ENCODE results near the gene SIPA1L3. TPM values are rescaled to one million over a fixed set of nuclear protein-coding genes. Genes with fewer than 3 reads are reported as not detected.

SIPA1L3 gene
- total RNA-seq, 1 experiment from 2014 or later, result 19.9 TPM

DNA sequence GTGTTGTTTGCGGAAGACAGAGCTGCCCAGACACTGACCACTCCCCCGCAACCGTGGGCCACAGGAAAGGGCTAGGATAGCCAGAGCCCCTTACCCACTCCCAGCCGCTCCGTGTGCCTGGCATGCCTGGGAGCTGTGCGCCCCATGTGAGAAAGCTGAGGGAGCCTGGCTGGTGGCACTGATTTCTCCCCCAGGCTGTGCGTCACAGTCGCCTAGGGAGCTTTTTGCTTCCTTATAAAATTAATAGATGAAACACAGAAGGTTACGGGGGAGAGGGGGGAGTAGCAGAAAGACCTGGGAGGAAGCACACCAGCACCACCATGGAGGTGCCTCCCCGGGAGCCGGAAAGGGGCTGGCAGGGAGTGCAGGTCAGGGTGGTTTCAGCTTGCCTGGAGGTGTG, 292.3 kb downstream of the SIPA1L3 start:
- Histone ChIP-seq H3K9me3 (ENCODE audit: low read depth, low read length, poor library complexity, severe bottlenecking) (no peaks in the 10 kb centered on the region), H3K4me3 (ENCODE audit: low read depth, low read length, poor library complexity, severe bottlenecking) (no peak overlapping the region), H3K27ac (ENCODE audit: low read depth, low read length, poor library complexity, severe bottlenecking) (no peak overlapping the region), H3K36me3 (ENCODE audit: insufficient read depth, low read length, poor library complexity, severe bottlenecking) (no peaks in the 10 kb centered on the region), H3K27me3 (replicated peaks; ENCODE audit: insufficient read depth, low read depth, low read length, poor library complexity) (no peaks in the 10 kb centered on the region), H3K4me1 (ENCODE audit: insufficient read depth, low read length, poor library complexity, severe bottlenecking) (no peaks in the 10 kb centered on the region)
- BruUV-seq (replicated peaks), result no TSS peak
- intact Hi-C loops (cut with micrococcal nuclease; ENCODE audit: unreplicated experiment), result no loop called here
- CTCF ChIA-PET, result no interaction called here
- TF ChIP-seq, protein P1, sequence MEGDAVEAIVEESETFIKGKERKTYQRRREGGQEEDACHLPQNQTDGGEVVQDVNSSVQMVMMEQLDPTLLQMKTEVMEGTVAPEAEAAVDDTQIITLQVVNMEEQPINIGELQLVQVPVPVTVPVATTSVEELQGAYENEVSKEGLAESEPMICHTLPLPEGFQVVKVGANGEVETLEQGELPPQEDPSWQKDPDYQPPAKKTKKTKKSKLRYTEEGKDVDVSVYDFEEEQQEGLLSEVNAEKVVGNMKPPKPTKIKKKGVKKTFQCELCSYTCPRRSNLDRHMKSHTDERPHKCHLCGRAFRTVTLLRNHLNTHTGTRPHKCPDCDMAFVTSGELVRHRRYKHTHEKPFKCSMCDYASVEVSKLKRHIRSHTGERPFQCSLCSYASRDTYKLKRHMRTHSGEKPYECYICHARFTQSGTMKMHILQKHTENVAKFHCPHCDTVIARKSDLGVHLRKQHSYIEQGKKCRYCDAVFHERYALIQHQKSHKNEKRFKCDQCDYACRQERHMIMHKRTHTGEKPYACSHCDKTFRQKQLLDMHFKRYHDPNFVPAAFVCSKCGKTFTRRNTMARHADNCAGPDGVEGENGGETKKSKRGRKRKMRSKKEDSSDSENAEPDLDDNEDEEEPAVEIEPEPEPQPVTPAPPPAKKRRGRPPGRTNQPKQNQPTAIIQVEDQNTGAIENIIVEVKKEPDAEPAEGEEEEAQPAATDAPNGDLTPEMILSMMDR (conservative IDR thresholded peaks at IDR 0.05; ENCODE audit: low read depth, low read length), result no peak
- no peak for TF ChIP-seq EZH2 (IDR thresholded peaks at IDR 0.05; ENCODE audit: borderline replicate concordance, low read depth, low read length, poor library complexity, severe bottlenecking)
- POLR2A ChIA-PET (ENCODE audit: low non-redundant PET), result no interaction called here
- DNase-seq (ENCODE audit: low spot score), result no peak

DNA sequence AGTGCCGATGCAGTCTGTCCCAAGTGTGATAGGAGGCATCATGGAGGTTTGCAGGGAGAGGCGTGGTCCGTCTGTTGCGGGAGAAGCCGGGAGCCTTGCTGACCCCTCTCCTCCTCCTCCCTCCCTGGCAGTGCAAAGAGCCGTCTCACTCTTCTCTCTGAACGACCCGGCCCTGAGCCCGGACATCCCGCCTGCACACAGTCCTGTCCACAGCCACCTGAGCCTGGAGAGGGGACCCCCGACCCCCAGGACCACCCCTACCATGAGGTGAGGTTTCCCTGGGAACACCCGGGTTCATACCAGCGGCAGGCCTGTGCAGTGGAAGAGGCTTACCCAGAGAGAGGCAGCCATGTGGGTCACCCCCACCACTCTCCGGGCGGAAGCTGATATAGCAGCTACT, 294.7 kb downstream of the SIPA1L3 start:
- POLR2A ChIA-PET (ENCODE audit: low non-redundant PET), result no interaction called here
- intact Hi-C loops (cut with micrococcal nuclease; ENCODE audit: unreplicated experiment), result no loop called here
- TF ChIP-seq, protein P1 (conservative IDR thresholded peaks at IDR 0.05; ENCODE audit: low read depth, low read length), result no peak
- TF ChIP-seq EZH2 (IDR thresholded peaks at IDR 0.05; ENCODE audit: borderline replicate concordance, low read depth, low read length, poor library complexity, severe bottlenecking), result no peak
- no TSS peak for BruUV-seq (replicated peaks)
- Histone ChIP-seq H3K27me3 (replicated peaks; ENCODE audit: insufficient read depth, low read depth, low read length, poor library complexity) (no peaks in the 10 kb centered on the region), H3K4me3 (ENCODE audit: low read depth, low read length, poor library complexity, severe bottlenecking) (no peak overlapping the region), H3K27ac (ENCODE audit: low read depth, low read length, poor library complexity, severe bottlenecking) (no peak overlapping the region), H3K36me3 (ENCODE audit: insufficient read depth, low read length, poor library complexity, severe bottlenecking) (no peaks in the 10 kb centered on the region), H3K9me3 (ENCODE audit: low read depth, low read length, poor library complexity, severe bottlenecking) (no peaks in the 10 kb centered on the region), H3K4me1 (ENCODE audit: insufficient read depth, low read length, poor library complexity, severe bottlenecking) (no peaks in the 10 kb centered on the region)
- CTCF ChIA-PET, result no interaction called here
- no peak for DNase-seq (ENCODE audit: low spot score)

DNA sequence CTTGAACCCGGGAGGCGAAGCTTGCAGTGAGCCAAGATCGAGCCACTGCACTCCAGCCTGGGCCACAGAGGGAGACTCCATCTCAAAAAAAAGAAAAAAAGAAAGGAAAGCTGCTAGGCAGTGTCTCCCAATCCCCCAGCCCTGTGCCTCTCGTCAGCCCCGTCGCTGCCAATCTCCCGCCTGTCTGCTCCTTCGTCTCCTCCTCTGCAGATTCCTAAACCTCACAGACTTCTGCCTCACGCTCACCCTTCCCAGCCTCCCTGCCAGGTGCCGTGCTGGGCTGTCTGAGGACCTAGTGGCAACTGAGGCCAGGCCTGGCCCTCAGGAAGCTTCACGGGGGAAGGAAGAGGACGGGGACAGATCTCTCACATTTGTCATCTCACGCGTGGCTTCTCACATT, 295.5 kb downstream of the SIPA1L3 start:
- Histone ChIP-seq H3K9me3 (ENCODE audit: low read depth, low read length, poor library complexity, severe bottlenecking) (no peaks in the 10 kb centered on the region), H3K4me3 (ENCODE audit: low read depth, low read length, poor library complexity, severe bottlenecking) (no peak overlapping the region), H3K4me1 (ENCODE audit: insufficient read depth, low read length, poor library complexity, severe bottlenecking) (no peaks in the 10 kb centered on the region), H3K27ac (ENCODE audit: low read depth, low read length, poor library complexity, severe bottlenecking) (no peak overlapping the region), H3K36me3 (ENCODE audit: insufficient read depth, low read length, poor library complexity, severe bottlenecking) (no peaks in the 10 kb centered on the region), H3K27me3 (replicated peaks; ENCODE audit: insufficient read depth, low read depth, low read length, poor library complexity) (no peaks in the 10 kb centered on the region)
- POLR2A ChIA-PET (ENCODE audit: low non-redundant PET), result no interaction called here
- intact Hi-C loops (cut with micrococcal nuclease; ENCODE audit: unreplicated experiment), result no loop called here
- no TSS peak for BruUV-seq (replicated peaks)
- no peak for TF ChIP-seq EZH2 (IDR thresholded peaks at IDR 0.05; ENCODE audit: borderline replicate concordance, low read depth, low read length, poor library complexity, severe bottlenecking)
- DNase-seq (ENCODE audit: low spot score), result no peak
- CTCF ChIA-PET, result no interaction called here

DNA sequence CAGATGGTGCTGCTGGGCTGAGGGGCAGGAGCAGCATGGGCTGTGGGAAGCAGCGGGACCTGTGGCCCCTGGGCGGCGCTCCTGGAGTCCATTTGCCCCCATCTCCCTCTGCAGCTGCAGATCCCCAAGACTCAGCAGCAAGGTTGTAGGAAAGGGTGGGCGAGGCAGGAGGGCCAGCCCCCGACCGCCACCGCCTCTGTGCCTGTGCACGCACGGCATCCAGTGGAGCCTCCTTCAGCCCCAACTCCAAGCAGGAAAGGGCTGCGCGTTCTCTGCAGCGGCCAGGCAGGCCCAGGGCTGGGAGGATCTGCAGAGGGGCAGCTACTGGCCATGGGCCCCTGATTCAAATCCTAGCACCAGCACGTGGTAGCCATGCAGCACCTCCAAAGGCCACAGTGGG, 296.2 kb downstream of the SIPA1L3 start:
- no peak overlapping the region for H3K4me3 ChIP-seq (ENCODE audit: low read depth, low read length, poor library complexity, severe bottlenecking)
- ChIA-PET POLR2A (ENCODE audit: low non-redundant PET) (no interaction called here), CTCF (no interaction called here)
- BruUV-seq (replicated peaks), result no TSS peak
- no peaks in the 10 kb centered on the region for H3K4me1 ChIP-seq (ENCODE audit: insufficient read depth, low read length, poor library complexity, severe bottlenecking)
- no peaks in the 10 kb centered on the region for H3K9me3 ChIP-seq (ENCODE audit: low read depth, low read length, poor library complexity, severe bottlenecking)
- no peaks in the 10 kb centered on the region for H3K36me3 ChIP-seq (ENCODE audit: insufficient read depth, low read length, poor library complexity, severe bottlenecking)
- no peaks in the 10 kb centered on the region for H3K27me3 ChIP-seq (replicated peaks; ENCODE audit: insufficient read depth, low read depth, low read length, poor library complexity)
- intact Hi-C loops (cut with micrococcal nuclease; ENCODE audit: unreplicated experiment), result no loop called here
- TF ChIP-seq, protein P1 (conservative IDR thresholded peaks at IDR 0.05; ENCODE audit: low read depth, low read length), result no peak
- no peak for TF ChIP-seq EZH2 (IDR thresholded peaks at IDR 0.05; ENCODE audit: borderline replicate concordance, low read depth, low read length, poor library complexity, severe bottlenecking)
- DNase-seq (ENCODE audit: low spot score), result no peak
- H3K27ac ChIP-seq (ENCODE audit: low read depth, low read length, poor library complexity, severe bottlenecking), result no peak overlapping the region

Data from A673 (cell line).